Endodermal cell (in vitro differentiated cells): ENCODE measurements around the gene SLC35D3. TPM values are rescaled to one million over a fixed set of nuclear protein-coding genes. Genes with fewer than 3 reads are reported as not detected.

ENCODE experiments used
- DNase-seq: peaks from one replicate; pipeline ENCODE4 v3.0.0-alpha.2; 2017
- H3K27ac ChIP-seq: 2 replicates; pipeline ENCODE4 v1.5.1; 2013; ENCODE audit warnings: mild to moderate bottlenecking, low read depth, low read length, moderate library complexity
- H3K27me3 ChIP-seq: 2 replicates; pipeline ENCODE4 v1.6.1; 2013; ENCODE audit warnings: mild to moderate bottlenecking, low read length, moderate library complexity; ENCODE audit not compliant: insufficient read depth, control insufficient read depth, poor library complexity, severe bottlenecking
- H3K36me3 ChIP-seq: 2 replicates; pipeline ENCODE4 v1.7.0; 2013; ENCODE audit warnings: mild to moderate bottlenecking, low read length, moderate library complexity; ENCODE audit not compliant: control insufficient read depth, insufficient read depth
- H3K4me1 ChIP-seq: one replicate; pipeline ENCODE4 v1.7.0; 2013; ENCODE audit warnings: low read length; ENCODE audit not compliant: control insufficient read depth, insufficient read depth
- H3K4me3 ChIP-seq: 2 replicates; pipeline ENCODE4 v1.5.1; 2013; ENCODE audit warnings: mild to moderate bottlenecking, low read length, moderate library complexity
- H3K9ac ChIP-seq: 2 replicates; pipeline ENCODE4 v1.6.1; 2013; ENCODE audit warnings: mild to moderate bottlenecking, low read length, moderate library complexity; ENCODE audit not compliant: poor library complexity, severe bottlenecking; ENCODE audit errors: extremely low read depth
- H3K9me3 ChIP-seq: 2 replicates; pipeline ENCODE4 v1.6.1; 2013; ENCODE audit warnings: mild to moderate bottlenecking, low read length, moderate library complexity; ENCODE audit not compliant: control insufficient read depth
- H3K27ac Mint-ChIP-seq: 2 replicates; pipeline ENCODE4 v1.8.0; 2020; ENCODE audit warnings: mixed read lengths
- H3K27me3 Mint-ChIP-seq: 2 replicates; pipeline ENCODE4 v1.8.0; 2021; ENCODE audit warnings: mild to moderate bottlenecking, mixed read lengths; ENCODE audit not compliant: insufficient read depth
- H3K36me3 Mint-ChIP-seq: 2 replicates; pipeline ENCODE4 v1.8.0; 2020; ENCODE audit warnings: low read depth, mixed read lengths
- H3K4me1 Mint-ChIP-seq: 2 replicates; pipeline ENCODE4 v1.8.0; 2020; ENCODE audit warnings: mixed read lengths
- H3K4me3 Mint-ChIP-seq: 2 replicates; pipeline ENCODE4 v1.8.0; 2020; ENCODE audit warnings: mild to moderate bottlenecking, moderate library complexity, mixed read lengths
- H3K9me3 Mint-ChIP-seq: 2 replicates; pipeline ENCODE4 v1.8.0; 2020; ENCODE audit warnings: mild to moderate bottlenecking, mixed read lengths
- WGBS, 2 experiments: methylation state at CpG; one replicate each; pipeline versions ENCODE4 v1.1.5 to v1.1.7; 2013; ENCODE audit warnings: missing lambda C conversion rate in 2 of 2, mixed read lengths in 1 of 2; ENCODE audit not compliant: insufficient coverage in 1 of 2, insufficient read length in 1 of 2; 5-methylcytosine and 5-hydroxymethylcytosine counted together
- total RNA-seq, 2 donors: library from RNA; stranded (reverse); fragmentation: NEBNext Ultra II Directional in 1 of 2; extraction: Animal tissue kit (Norgen Biotek cat#: 25700) in 1 of 2; gene quantifications; 2 replicates in 1 of 2; 3 replicates in 1 of 2; pipeline ENCODE4 v1.2.1, GENCODE V29; 2021
- TF ChIP-seq, protein P1 (sequence below): fragments of 200-600 bp; sonication (generic); conservative IDR thresholded peaks from 2 replicates; pipeline ENCODE4 v1.5.0; 2021; ENCODE audit warnings: antibody characterized with exemption, mild to moderate bottlenecking

Gene SLC35D3
- total RNA-seq, 2 donors from 2014 or later, result 0.44 TPM; not detected in 1

DNA sequence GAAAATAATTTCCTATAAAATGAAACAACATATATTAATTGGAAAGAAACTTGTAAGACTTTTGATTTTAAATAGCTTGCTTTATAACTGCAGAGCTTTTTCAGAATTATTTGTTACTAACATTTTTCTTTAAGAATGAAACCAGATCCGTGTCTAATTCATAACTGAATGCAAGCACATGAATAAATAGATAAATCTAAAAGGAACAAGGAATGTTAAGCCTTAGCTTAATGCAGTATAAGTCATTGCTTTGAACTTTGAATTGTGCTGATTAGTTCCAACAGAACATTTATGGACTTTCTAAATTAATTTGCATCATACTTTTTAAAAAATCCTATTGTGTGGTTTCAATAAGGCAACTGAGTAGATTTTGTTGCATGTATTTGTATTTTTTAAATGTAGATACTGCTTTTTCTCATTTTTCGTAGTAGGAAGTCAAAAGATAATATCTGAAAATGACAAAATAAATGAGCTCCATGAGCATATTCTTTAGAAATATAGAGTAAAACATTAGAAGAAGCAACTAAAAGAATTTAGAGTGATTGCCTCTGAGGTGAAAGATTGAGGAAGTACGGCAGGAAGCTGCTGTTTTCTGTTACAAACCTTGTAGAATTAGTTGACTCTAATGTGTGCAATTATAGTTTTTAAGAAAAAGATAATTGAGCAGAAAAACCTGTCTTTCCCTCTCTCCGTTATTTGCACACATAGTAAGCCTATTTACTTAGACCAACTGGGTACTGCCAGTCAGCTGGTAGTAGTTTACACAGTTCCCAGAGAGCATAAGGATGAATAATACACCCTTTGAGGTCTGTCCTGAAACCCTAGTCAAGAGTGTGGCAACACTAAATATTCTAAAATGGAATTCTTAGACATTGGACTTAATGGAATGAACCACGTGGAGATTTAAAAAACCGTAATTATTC, 32.6 kb upstream of the SLC35D3 start:
- H3K36me3 ChIP-seq, result no peaks in the 10 kb centered on the region
- no peaks in the 10 kb centered on the region for H3K9me3 Mint-ChIP-seq
- H3K27me3 Mint-ChIP-seq, result no peaks in the 10 kb centered on the region
- no peak overlapping the region for H3K4me3 Mint-ChIP-seq
- no peaks in the 10 kb centered on the region for H3K27me3 ChIP-seq
- no peak overlapping the region for H3K9ac ChIP-seq
- TF ChIP-seq, protein P1, sequence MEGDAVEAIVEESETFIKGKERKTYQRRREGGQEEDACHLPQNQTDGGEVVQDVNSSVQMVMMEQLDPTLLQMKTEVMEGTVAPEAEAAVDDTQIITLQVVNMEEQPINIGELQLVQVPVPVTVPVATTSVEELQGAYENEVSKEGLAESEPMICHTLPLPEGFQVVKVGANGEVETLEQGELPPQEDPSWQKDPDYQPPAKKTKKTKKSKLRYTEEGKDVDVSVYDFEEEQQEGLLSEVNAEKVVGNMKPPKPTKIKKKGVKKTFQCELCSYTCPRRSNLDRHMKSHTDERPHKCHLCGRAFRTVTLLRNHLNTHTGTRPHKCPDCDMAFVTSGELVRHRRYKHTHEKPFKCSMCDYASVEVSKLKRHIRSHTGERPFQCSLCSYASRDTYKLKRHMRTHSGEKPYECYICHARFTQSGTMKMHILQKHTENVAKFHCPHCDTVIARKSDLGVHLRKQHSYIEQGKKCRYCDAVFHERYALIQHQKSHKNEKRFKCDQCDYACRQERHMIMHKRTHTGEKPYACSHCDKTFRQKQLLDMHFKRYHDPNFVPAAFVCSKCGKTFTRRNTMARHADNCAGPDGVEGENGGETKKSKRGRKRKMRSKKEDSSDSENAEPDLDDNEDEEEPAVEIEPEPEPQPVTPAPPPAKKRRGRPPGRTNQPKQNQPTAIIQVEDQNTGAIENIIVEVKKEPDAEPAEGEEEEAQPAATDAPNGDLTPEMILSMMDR, result no peak
- H3K9me3 ChIP-seq, result no peaks in the 10 kb centered on the region
- H3K27ac Mint-ChIP-seq, result no peak overlapping the region
- peaks cover 11% of the 10 kb centered on the region for H3K4me1 Mint-ChIP-seq
- peaks cover 11% of the 10 kb centered on the region for H3K4me1 ChIP-seq
- WGBS, 2 experiments, result 91 to 100% methylated on average over 3 to 5 of the region's 6 CpGs
- no peak for DNase-seq
- H3K27ac ChIP-seq, result peak overlapping the region; percentile 9
- H3K4me3 ChIP-seq, result no peak overlapping the region
- no peaks in the 10 kb centered on the region for H3K36me3 Mint-ChIP-seq

DNA sequence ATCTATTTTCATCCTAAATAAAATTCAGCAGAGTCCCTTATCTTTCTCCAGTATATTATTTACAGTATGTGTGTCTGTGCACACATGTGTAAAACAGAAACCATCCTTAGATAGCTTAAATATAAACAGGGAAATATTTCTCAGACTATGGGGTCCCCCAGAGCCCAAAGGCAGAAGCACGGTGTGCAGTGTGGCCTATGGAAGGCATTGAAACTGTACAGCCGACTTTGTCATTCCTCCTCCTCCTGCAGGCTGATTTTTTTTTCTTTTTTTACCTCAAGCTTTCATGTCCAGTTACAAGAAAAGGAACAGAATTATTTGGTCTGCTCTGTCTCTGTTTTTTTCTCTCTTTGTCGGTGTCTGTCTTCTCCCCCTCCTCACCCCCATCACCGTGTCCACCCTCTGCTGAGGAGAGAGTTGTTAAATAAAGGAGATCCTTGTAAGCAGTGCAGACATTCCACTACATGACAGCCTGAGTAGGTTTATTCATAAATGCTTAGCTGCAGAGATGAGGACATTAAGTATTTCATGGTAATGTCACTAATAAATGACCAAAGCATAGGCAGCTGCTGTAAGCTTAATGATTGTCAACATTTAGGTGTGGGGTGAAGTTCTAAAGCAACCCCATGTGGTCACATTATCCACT, 31.8 kb upstream of the SLC35D3 start:
- no peak overlapping the region for H3K4me3 ChIP-seq
- no peak overlapping the region for H3K4me3 Mint-ChIP-seq
- no peaks in the 10 kb centered on the region for H3K36me3 ChIP-seq
- H3K9ac ChIP-seq, result no peak overlapping the region
- no peaks in the 10 kb centered on the region for H3K27me3 Mint-ChIP-seq
- H3K4me1 Mint-ChIP-seq, result peaks cover 11% of the 10 kb centered on the region
- H3K4me1 ChIP-seq, result peaks cover 11% of the 10 kb centered on the region
- no peak for DNase-seq
- H3K9me3 ChIP-seq, result no peaks in the 10 kb centered on the region
- H3K27ac ChIP-seq, result peak overlapping the region; percentile 9
- H3K9me3 Mint-ChIP-seq, result no peaks in the 10 kb centered on the region
- no peak overlapping the region for H3K27ac Mint-ChIP-seq
- no peaks in the 10 kb centered on the region for H3K36me3 Mint-ChIP-seq
- no peaks in the 10 kb centered on the region for H3K27me3 ChIP-seq
- WGBS, 2 experiments, result 89 to 100% methylated on average over 2 to 3 of the region's 4 CpGs
- TF ChIP-seq, protein P1, result no peak

DNA sequence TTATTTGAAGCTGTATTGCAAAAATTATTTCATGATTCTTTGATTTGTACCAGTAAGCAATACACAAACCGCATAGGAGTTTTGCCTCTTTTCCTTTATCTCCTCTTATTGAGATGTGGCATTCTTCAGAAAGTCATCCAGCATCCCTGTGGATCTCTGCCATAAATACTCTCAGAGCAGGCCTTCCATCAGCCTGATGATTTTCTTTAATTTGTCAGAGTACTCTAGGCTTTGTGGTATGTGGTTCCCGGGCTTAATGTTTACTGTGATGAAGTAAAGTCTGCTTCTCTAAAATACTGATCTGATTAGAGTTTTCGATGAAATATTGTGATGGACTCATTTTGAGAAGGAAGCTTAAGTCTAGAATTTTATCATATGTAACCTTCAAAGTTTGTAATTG, 31.1 kb upstream of the SLC35D3 start:
- Histone ChIP-seq H3K9ac (no peak overlapping the region), H3K36me3 (no peaks in the 10 kb centered on the region), H3K27ac (no peak overlapping the region), H3K9me3 (no peaks in the 10 kb centered on the region), H3K4me1 (peaks cover 11% of the 10 kb centered on the region), H3K27me3 (no peaks in the 10 kb centered on the region), H3K4me3 (no peak overlapping the region)
- no peaks in the 10 kb centered on the region for H3K36me3 Mint-ChIP-seq
- 92 to 97% methylated on average over 3 of the region's 3 CpGs for WGBS, 2 experiments
- no peak overlapping the region for H3K27ac Mint-ChIP-seq
- no peaks in the 10 kb centered on the region for H3K9me3 Mint-ChIP-seq
- H3K27me3 Mint-ChIP-seq, result no peaks in the 10 kb centered on the region
- TF ChIP-seq, protein P1, result no peak
- no peak overlapping the region for H3K4me3 Mint-ChIP-seq
- H3K4me1 Mint-ChIP-seq, result peaks cover 17% of the 10 kb centered on the region
- DNase-seq, result no peak
